Aorta (tissue), 5 donors: ENCODE results near the gene CAVIN3. TPM values are rescaled to one million over a fixed set of nuclear protein-coding genes. Genes with fewer than 3 reads are reported as not detected.
A peak's percentile ranks its signal among the peaks of the same experiment; 100 is the strongest.

Experiments used
- ATAC-seq: fragments of 200-7000 bp; cut with Tn5 transposase; one replicate; pipeline ENCODE4 v1.9.1; 2022; ENCODE audit warnings: moderate library complexity; ENCODE audit not compliant: low FRiP score
- DNase-seq, 2 donors: peaks; one replicate each; pipeline ENCODE4 v3.0.0-alpha.2; 2020
- H3K27ac ChIP-seq, 2 donors: one replicate each; pipeline ENCODE4 v1.5.1; 2013; ENCODE audit warnings: low read length in 2 of 2, mild to moderate bottlenecking in 2 of 2, moderate library complexity in 2 of 2, control low read depth in 1 of 2, inconsistent platforms in 1 of 2, low read depth in 1 of 2
- H3K27me3 ChIP-seq, 2 donors: one replicate each; pipeline ENCODE4 v1.6.1; 2013; ENCODE audit warnings: control low read depth in 1 of 2, low read length in 1 of 2, mild to moderate bottlenecking in 1 of 2, moderate library complexity in 1 of 2; ENCODE audit not compliant: insufficient read depth in 2 of 2, control insufficient read depth in 1 of 2
- H3K36me3 ChIP-seq, 2 donors: one replicate each; pipeline ENCODE4 v1.6.1; 2013; ENCODE audit warnings: control low read depth in 1 of 2, low read length in 1 of 2, mild to moderate bottlenecking in 1 of 2; ENCODE audit not compliant: insufficient read depth in 2 of 2, control insufficient read depth in 1 of 2
- H3K4me1 ChIP-seq, 2 donors: one replicate each; pipeline ENCODE4 v1.6.1; 2013; ENCODE audit warnings: low read length in 2 of 2, control low read depth in 1 of 2, mild to moderate bottlenecking in 1 of 2, moderate library complexity in 1 of 2; ENCODE audit not compliant: insufficient read depth in 2 of 2, control insufficient read depth in 1 of 2
- H3K4me3 ChIP-seq, 2 donors: one replicate each; pipeline ENCODE4 v1.5.1; 2013; ENCODE audit warnings: low read length in 2 of 2, control low read depth in 1 of 2, mild to moderate bottlenecking in 1 of 2
- H3K9me3 ChIP-seq: one replicate; pipeline ENCODE4 v1.6.1; 2013; ENCODE audit warnings: mild to moderate bottlenecking, low read length; ENCODE audit not compliant: control insufficient read depth
- WGBS, 2 donors: extraction: QIAGEN DNeasy Blood & Tissue Kit; methylation state at CpG; one replicate each; pipeline ENCODE4 v1.1.7; 2013; 5-methylcytosine and 5-hydroxymethylcytosine counted together
- intact Hi-C, 2 donors: fragments of 100-400 bp; cut with DNase I; formaldehyde crosslinking; loops; one replicate each; pipeline versions ENCODE4 v1.14.2 to v1.15.0; 2022
- long read RNA-seq, 2 donors: library from polyadenylated mRNA; unstranded; transcript quantifications; one replicate each; pipeline ENCODE4 v2.0.0, GENCODE V29; 2020 to 2021
- polyA plus RNA-seq, 2 donors: library from polyadenylated mRNA; stranded (reverse); fragments of 200-250 nt; gene quantifications; one replicate each; pipeline ENCODE4 v1.2.3, GENCODE V29; 2013
- total RNA-seq, 2 donors: library from RNA; stranded (reverse); fragmentation: NEBNext Ultra II Directional; extraction: Animal tissue kit (Norgen Biotek cat#: 25700); gene quantifications; one replicate each; pipeline ENCODE4 v1.2.1, GENCODE V29; 2021
- donor health status: healthy with polysubstance abuse.
- donor health status: Bipolar disorder and iron deficiency.
- donor health status: DM: no; HTN: no; CAD: no.
- donor health status: DM: no; HTN: no; CAD: no.
- donor health status: DM: yes; HTN: yes; CAD: no.

CAVIN3 gene
- total RNA-seq (100 to 1,000 TPM; 167 to 176 TPM), polyA plus RNA-seq (100 to 1,000 TPM; 102 to 309 TPM)
- long read RNA-seq, donor 1, transcript CAVIN3-201 (2 exons, 1,174 nt): major isoform, 274 of 292 reads
- long read RNA-seq, donor 1, partial matches to known transcripts: 7 of 292 reads
- long read RNA-seq, donor 1, other reads (novel, unspliced or antisense): 9 of 292 reads
- long read RNA-seq, donor 2, transcript CAVIN3-201 (2 exons, 1,174 nt): major isoform, 154 of 162 reads
- long read RNA-seq, donor 2, partial matches to known transcripts: 5 of 162 reads
- long read RNA-seq, donor 2, other reads (novel, unspliced or antisense): 3 of 162 reads

- peaks cover 0 to 5% of the 10 kb centered on the region in 2 donors for H3K4me1 ChIP-seq
- intact Hi-C loops: no loop called here
- no peaks in the 10 kb centered on the region for H3K36me3 ChIP-seq
- 1% methylated on average over 42 to 44 of the region's 44 CpGs for WGBS, 2 donors
- peak within 1 kb of the TSS; percentile 88 to 99 for H3K27ac ChIP-seq
- ATAC-seq (peak; percentile 92), DNase-seq (peak; percentile 96)
- no peaks in the 10 kb centered on the region for H3K27me3 ChIP-seq
- peak within 1 kb of the TSS; percentile 66 to 71 for H3K4me3 ChIP-seq
- H3K9me3 ChIP-seq: no peaks in the 10 kb centered on the region
Measured at GRCh38 chr11:6320411-6321155, at the start of gene CAVIN3. Gene CAVIN3 (minus strand): TSS chr11:6320501. CDS start chr11:6320476, 25 bp downstream.

- Histone ChIP-seq H3K27me3 (no peaks in the 10 kb centered on the region), H3K9me3 (no peaks in the 10 kb centered on the region), H3K36me3 (no peaks in the 10 kb centered on the region), H3K4me3 (no peak overlapping the region), H3K27ac (no peak overlapping the region), H3K4me1 (peaks cover 0 to 2% of the 10 kb centered on the region in 2 donors)
- no peak for ATAC-seq
- WGBS, 2 donors: 79 to 86% methylated on average over 2 of the region's 2 CpGs
- intact Hi-C loops: no loop called here
- no peak for DNase-seq
Measured at GRCh38 chr11:6365659-6366058, 45.4 kb upstream of the CAVIN3 start.

GRCh38 chr11:6362873-6363678 lies 42.8 kb upstream of the CAVIN3 start:
- Histone ChIP-seq H3K36me3 (no peaks in the 10 kb centered on the region), H3K27me3 (no peaks in the 10 kb centered on the region), H3K4me3 (no peak overlapping the region), H3K27ac (peak overlapping the region; percentile 7 to 65), H3K4me1 (peaks cover 2 to 5% of the 10 kb centered on the region in 2 donors), H3K9me3 (no peaks in the 10 kb centered on the region)
- DNase-seq: peak; percentile 84 to 92
- intact Hi-C loops: loop anchor here in 1 of 2 donors (5.0 kb wide), 1 partner anchor 341 kb away; no protein-coding TSS in a partner anchor
- WGBS, 2 donors: 20% methylated on average over 6 of the region's 6 CpGs
- ATAC-seq: peak; percentile 93

GRCh38 chr11:6362185-6362872 lies 42.0 kb upstream of the CAVIN3 start:
- Histone ChIP-seq H3K27ac (peak overlapping the region; percentile 63 to 65), H3K9me3 (no peaks in the 10 kb centered on the region), H3K4me1 (peaks cover 2 to 5% of the 10 kb centered on the region in 2 donors), H3K36me3 (no peaks in the 10 kb centered on the region), H3K27me3 (no peaks in the 10 kb centered on the region), H3K4me3 (no peak overlapping the region)
- DNase-seq (peak; percentile 87 to 94), ATAC-seq (peak; percentile 85)
- intact Hi-C loops: loop anchor here in 1 of 2 donors (5.0 kb wide), 1 partner anchor 340 kb away; no protein-coding TSS in a partner anchor
- 7 to 9% methylated on average over 5 of the region's 5 CpGs for WGBS, 2 donors

- ATAC-seq: no peak
- intact Hi-C loops: loop anchor here in 1 of 2 donors (5.0 kb wide), 1 partner anchor 338 kb away; no protein-coding TSS in a partner anchor
Measured at GRCh38 chr11:6360183-6360582, 39.9 kb upstream of the CAVIN3 start.

GRCh38 chr11:6357222-6357621 lies 36.9 kb upstream of the CAVIN3 start:
- DNase-seq (peak; percentile 87 to 90), ATAC-seq (peak; percentile 80)
- Histone ChIP-seq H3K4me1 (peaks cover 0 to 5% of the 10 kb centered on the region in 2 donors), H3K4me3 (no peak overlapping the region), H3K27ac (peak overlapping the region; percentile 46 to 83), H3K36me3 (no peaks in the 10 kb centered on the region), H3K27me3 (no peaks in the 10 kb centered on the region), H3K9me3 (no peaks in the 10 kb centered on the region)
- 2 to 7% methylated on average over 9 of the region's 9 CpGs for WGBS, 2 donors
- intact Hi-C loops: loop anchor here (1.0 to 10.0 kb wide), 2 partner anchors 38 to 332 kb away; no protein-coding TSS in a partner anchor

More at GRCh38 chr11:6360183-6360582, 39.9 kb upstream of the CAVIN3 start:
- Histone ChIP-seq H3K27me3 (no peaks in the 10 kb centered on the region), H3K36me3 (no peaks in the 10 kb centered on the region), H3K4me1 (peaks cover 2 to 5% of the 10 kb centered on the region in 2 donors), H3K4me3 (no peak overlapping the region), H3K27ac (peak overlapping the region in 1 of 2 donors; percentile 1), H3K9me3 (no peaks in the 10 kb centered on the region)
- WGBS, 2 donors: 35 to 45% methylated on average over 3 of the region's 3 CpGs
- no peak for DNase-seq

GRCh38 chr11:6356503-6357055 lies 36.3 kb upstream of the CAVIN3 start:
- peaks cover 0 to 5% of the 10 kb centered on the region in 2 donors for H3K4me1 ChIP-seq
- 25 to 33% methylated on average over 4 of the region's 4 CpGs for WGBS, 2 donors
- H3K9me3 ChIP-seq: no peaks in the 10 kb centered on the region
- intact Hi-C loops: loop anchor here (1.0 to 10.0 kb wide), 2 partner anchors 37 to 332 kb away; no protein-coding TSS in a partner anchor
- H3K27me3 ChIP-seq: no peaks in the 10 kb centered on the region
- no peak overlapping the region for H3K4me3 ChIP-seq
- DNase-seq (no peak), ATAC-seq (no peak)
- H3K36me3 ChIP-seq: no peaks in the 10 kb centered on the region
- peak overlapping the region; percentile 46 to 83 for H3K27ac ChIP-seq
